ENCODE data around the gene TLX1.

GRCh38 chr10:101090597-101090996, 40.5 kb upstream of the TLX1 start:
- no peak for TF ChIP-seq CTCF (IDR thresholded peaks at IDR 0.05; ENCODE audit: low read depth, low read length, missing input control)
- TF ChIP-seq TAF1 (conservative IDR thresholded peaks at IDR 0.05): no peak
- no peak for TF ChIP-seq ZBTB33 (IDR thresholded peaks at IDR 0.05)
- TF ChIP-seq REST (IDR thresholded peaks at IDR 0.05): no peak
- no peak for TF ChIP-seq YY1 (IDR thresholded peaks at IDR 0.05)
